HG03575 (cell line): ENCODE measurements around the gene RND2.
"Not testable (repeated sequence)": the region's sequence is repeated elsewhere in the genome, so short reads cannot be mapped to it uniquely, and the experiment has no call there.

Source experiments
- ATAC-seq: cut with Tn5 transposase; IDR thresholded peaks from one replicate; pipeline ENCODE4 v1.9.1; 2021; ENCODE audit not compliant: unreplicated experiment, insufficient number of reproducible peaks, low FRiP score; ENCODE audit errors: extremely low read depth

The RND2 gene

GRCh38 chr17:43024407-43025289 is at the start of gene RND2:
Gene RND2 (plus strand): TSS chr17:43025231. CDS start chr17:43025348, 117 bp downstream.
- ATAC-seq = no peak

- ATAC-seq = no peak
These were observed 49.8 kb upstream of the RND2 start for GRCh38 chr17:42975265-42975664.

- not testable (repeated sequence) for ATAC-seq
These were observed 49.3 kb upstream of the RND2 start for GRCh38 chr17:42975701-42976100.

- ATAC-seq = no peak
These were observed 45.3 kb upstream of the RND2 start, which contains the start of gene PTGES3L for GRCh38 chr17:42979511-42980273. Gene PTGES3L (minus strand): TSS chr17:42980080. CDS start chr17:42980053, 27 bp downstream.

- ATAC-seq = no peak
These were observed 44.7 kb upstream of the RND2 start, which contains the start of gene RUNDC1 for GRCh38 chr17:42980274-42980765. Gene RUNDC1 (plus strand): TSS chr17:42980565. CDS start chr17:42980577, 12 bp downstream.

GRCh38 chr17:42980766-42981397 is 44.1 kb upstream of the RND2 start:
- no peak for ATAC-seq

- no peak for ATAC-seq
These were observed 42.8 kb upstream of the RND2 start for GRCh38 chr17:42982266-42982665.

- ATAC-seq = no peak
These were observed 39.8 kb upstream of the RND2 start for GRCh38 chr17:42985225-42985624.

GRCh38 chr17:42989141-42989540 is 35.9 kb upstream of the RND2 start:
- no peak for ATAC-seq

- no peak for ATAC-seq
These were observed 35.0 kb upstream of the RND2 start for GRCh38 chr17:42989726-42990652.

GRCh38 chr17:42991471-42991870 is 33.6 kb upstream of the RND2 start:
- ATAC-seq = no peak

- no peak for ATAC-seq
These were observed 32.2 kb upstream of the RND2 start for GRCh38 chr17:42992872-42993271.

- not testable (repeated sequence) for ATAC-seq
These were observed 31.1 kb upstream of the RND2 start for GRCh38 chr17:42993913-42994312.

GRCh38 chr17:42997390-42997983 is 27.5 kb upstream of the RND2 start:
- no peak for ATAC-seq

- peak; percentile 57 for ATAC-seq
These were observed 26.8 kb upstream of the RND2 start, which contains the start of gene RPL27 for GRCh38 chr17:42997984-42998938. Gene RPL27 (plus strand): TSS chr17:42998419. CDS start chr17:42998751, 332 bp downstream.

GRCh38 chr17:42999003-42999525 is 26.0 kb upstream of the RND2 start:
- ATAC-seq = no peak
